GM12878 (cell line): ENCODE measurements around the gene SPHK2. TPM values are rescaled to one million over a fixed set of nuclear protein-coding genes. Genes with fewer than 3 reads are reported as not detected.
A peak's percentile ranks its signal among the peaks of the same experiment; 100 is the strongest.

Experiments
- CEBPZ ChIP-seq: fragments of 150-350 bp; IDR thresholded peaks from 2 replicates; pipeline ENCODE4 v1.6.1; 2016; ENCODE audit warnings: low read depth, low read length
- CREM ChIP-seq: IDR thresholded peaks from 2 replicates; pipeline ENCODE4 v1.6.1; 2014; ENCODE audit warnings: antibody characterized with exemption, low read depth
- IKZF1 ChIP-seq: fragments of 450-650 bp; conservative IDR thresholded peaks from 2 replicates; pipeline ENCODE4 v1.6.1; 2017; ENCODE audit warnings: antibody characterized with exemption, mild to moderate bottlenecking
- IKZF2 ChIP-seq, 2 experiments: fragments of 450-650 bp; IDR thresholded peaks; 2 replicates each; pipeline ENCODE4 v1.6.1; 2017; ENCODE audit warnings: mild to moderate bottlenecking in 2 of 2, moderate library complexity in 2 of 2
- KAT2A ChIP-seq: conservative IDR thresholded peaks from 2 replicates; pipeline ENCODE4 v1.6.1; 2011; ENCODE audit warnings: low read depth, low read length; ENCODE audit not compliant: control insufficient read depth
- LARP7 ChIP-seq: fragments of 450-650 bp; IDR thresholded peaks from 2 replicates; pipeline ENCODE4 v1.6.1; 2017; ENCODE audit warnings: mild to moderate bottlenecking
- MTA2 ChIP-seq: fragments of 450-650 bp; IDR thresholded peaks from 2 replicates; pipeline ENCODE4 v1.6.1; 2016; ENCODE audit warnings: low read depth, mild to moderate bottlenecking, moderate library complexity
- PAX5 ChIP-seq: IDR thresholded peaks from 2 replicates; pipeline ENCODE4 v1.6.1; 2011; ENCODE audit warnings: low read depth, low read length, borderline replicate concordance
- PRDM15 ChIP-seq: fragments of 450-650 bp; formaldehyde crosslinking; IDR thresholded peaks from 2 replicates; pipeline ENCODE4 v1.4.0; 2020; ENCODE audit warnings: mild to moderate bottlenecking, moderate library complexity
- SMC3 ChIP-seq: IDR thresholded peaks from 2 replicates; pipeline ENCODE4 v1.6.1; 2011; ENCODE audit warnings: low read length, improper control_type of control experiment, borderline replicate concordance
- SP1 ChIP-seq: IDR thresholded peaks from one replicate; pipeline ENCODE4 v1.6.1; 2011; ENCODE audit warnings: low read depth, low read length
- ZBTB40 ChIP-seq: fragments of 450-650 bp; IDR thresholded peaks from 2 replicates; pipeline ENCODE4 v1.6.1; 2016; ENCODE audit warnings: mild to moderate bottlenecking, moderate library complexity, borderline replicate concordance
- ZNF217 ChIP-seq: fragments of 450-650 bp; IDR thresholded peaks from 2 replicates; pipeline ENCODE4 v1.6.1; 2017; ENCODE audit warnings: antibody characterized with exemption, mild to moderate bottlenecking
- ZNF687 ChIP-seq: fragments of 450-650 bp; IDR thresholded peaks from 2 replicates; pipeline ENCODE4 v1.6.1; 2017; ENCODE audit warnings: mild to moderate bottlenecking, moderate library complexity
- polyA plus RNA-seq, 11 experiments: library from polyadenylated mRNA; depleted of rRNA in 4 of 11; unstranded in 6 of 11; stranded (reverse) in 5 of 11; fragments of >200 nt; fragmentation: Nextera tagmentation in 4 of 11; fragmentation: Illumina TruSeq in 1 of 11; extraction: Ambion mirVana in 4 of 11; extraction: Trizol in 1 of 11; gene quantifications; 1 replicate in 1 of 11; 2 replicates in 10 of 11; pipeline versions ENCODE4 v1.2.1 to v1.2.3, GENCODE V29; 2011 to 2016; ENCODE audit warnings: inconsistent platforms in 2 of 11, missing spikeins in 2 of 11, low read depth in 1 of 11
- total RNA-seq, 4 experiments: library from RNA; depleted of rRNA in 3 of 4; stranded (reverse); fragments of >200 nt in 3 of 4; fragmentation: Illumina TruSeq in 1 of 4; extraction: Trizol in 1 of 4; gene quantifications; 2 replicates each; pipeline versions ENCODE4 v1.2.1 to v1.2.3, GENCODE V29; 2013 to 2021

Gene SPHK2
- total and polyA plus RNA-seq, 10 of the 15 experiments (the other 5 are each of a cell fraction or from before 2014, with no cell fraction given) = 0.37 to 40.5 (median 11.2) TPM

DNA sequence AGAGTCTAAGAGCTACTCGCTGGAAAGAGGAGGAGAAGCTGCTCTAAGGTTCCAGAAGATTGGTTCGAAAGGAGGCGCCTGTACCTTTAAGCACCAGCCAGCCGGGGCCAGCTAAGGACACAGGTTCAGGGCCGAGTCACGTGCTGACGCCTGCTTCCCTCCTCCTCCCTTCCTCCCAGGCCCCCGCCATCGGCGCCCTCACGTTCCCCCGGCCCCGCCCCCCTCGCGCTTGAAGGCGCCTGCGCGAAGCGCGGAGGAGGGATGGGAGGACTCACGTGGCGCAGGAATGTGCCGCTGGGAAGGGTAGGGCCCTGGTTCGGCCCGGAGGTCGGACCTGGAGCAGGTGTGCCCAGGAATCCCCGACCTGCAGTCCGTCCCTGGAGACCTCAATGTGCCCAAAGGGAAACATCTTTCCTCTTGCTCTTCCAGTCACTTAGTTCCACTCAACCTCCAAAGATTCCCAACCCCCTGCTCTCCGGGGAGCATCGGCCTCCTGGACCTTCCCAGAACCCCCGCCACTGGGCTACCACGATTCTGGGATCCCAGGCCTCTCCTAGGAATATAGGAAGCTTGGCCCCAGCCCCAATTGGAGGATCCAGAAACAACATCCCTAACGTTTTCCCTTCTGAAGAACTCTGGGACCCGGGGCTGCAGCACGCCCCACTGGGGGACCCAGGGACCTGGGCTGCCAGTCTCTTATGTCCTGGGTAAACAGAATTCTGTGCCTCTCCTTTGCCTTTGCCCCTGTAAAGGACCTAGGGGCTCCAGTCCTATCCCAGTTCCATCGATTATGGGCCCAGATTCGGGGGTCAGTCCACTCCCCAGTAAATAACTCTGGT, 15.3 kb downstream of the SPHK2 start (continued):
- TF ChIP-seq IKZF2 (IDR thresholded peaks at IDR 0.05) (peak; percentile 71 to 88), ZNF217 (no peak; the same call in 1 of the 2 replicates), KAT2A (no peak), CREM (no peak), PAX5 (peak; percentile 58; the same call in 1 of the 2 replicates), MTA2 (peak; percentile 15; the same call in 1 of the 2 replicates), PRDM15 (no peak), ZNF687 (peak; percentile 85), LARP7 (peak; percentile 69; the same call in 1 of the 2 replicates), CEBPZ (no peak), IKZF1 (peak; percentile 95), SMC3 (no peak), ZBTB40 (no peak), SP1 (peak; percentile 74)
